MM.1S (cell line): ENCODE measurements around the gene TPCN2.
"Not testable (repeated sequence)": the region's sequence is repeated elsewhere in the genome, so short reads cannot be mapped to it uniquely, and the experiment has no call there.

Source experiments
- DNase-seq: peaks from one replicate; pipeline ENCODE4 v3.0.0-alpha.2; 2015
- H2AFZ ChIP-seq: fragments of 300-600 bp; sonication (generic); 2 replicates; pipeline ENCODE4 v1.6.0; 2016; ENCODE audit warnings: antibody characterized with exemption, low read length
- H3F3A ChIP-seq: fragments of 300-600 bp; sonication (generic); 2 replicates; pipeline ENCODE4 v1.6.1; 2016; ENCODE audit warnings: mild to moderate bottlenecking, antibody characterized with exemption, low read length, moderate library complexity, mixed read lengths; ENCODE audit not compliant: insufficient read depth
- H3K27ac ChIP-seq: fragments of 300-600 bp; sonication (generic); 2 replicates; pipeline ENCODE4 v1.5.1; 2016; ENCODE audit warnings: mild to moderate bottlenecking, low read length
- H3K27me3 ChIP-seq: fragments of 300-600 bp; sonication (generic); replicated peaks from 2 replicates; pipeline ENCODE4 v1.6.0; 2016; ENCODE audit warnings: low read length; ENCODE audit not compliant: insufficient read depth
- H3K36me3 ChIP-seq: fragments of 300-600 bp; sonication (generic); replicated peaks from 2 replicates; pipeline ENCODE4 v1.6.1; 2016; ENCODE audit warnings: mild to moderate bottlenecking, low read length, mixed read lengths; ENCODE audit not compliant: insufficient read depth
- H3K4me1 ChIP-seq: fragments of 300-600 bp; sonication (generic); 2 replicates; pipeline ENCODE4 v1.6.1; 2016; ENCODE audit warnings: low read length, mixed read lengths
- H3K4me2 ChIP-seq: fragments of 300-600 bp; sonication (generic); 2 replicates; pipeline ENCODE4 v1.6.0; 2016; ENCODE audit warnings: low read depth, low read length
- H3K4me3 ChIP-seq: fragments of 300-600 bp; sonication (generic); 2 replicates; pipeline ENCODE4 v1.5.1; 2016; ENCODE audit warnings: low read length, mixed read lengths
- H3K79me2 ChIP-seq: fragments of 300-600 bp; sonication (generic); 2 replicates; pipeline ENCODE4 v1.6.1; 2016; ENCODE audit warnings: mixed run types, low read length, mixed read lengths
- H3K9ac ChIP-seq: fragments of 300-600 bp; sonication (generic); 2 replicates; pipeline ENCODE4 v1.6.1; 2016; ENCODE audit warnings: low read length, mixed read lengths
- H3K9me2 ChIP-seq: fragments of 300-600 bp; sonication (generic); replicated peaks from 2 replicates; pipeline ENCODE4 v1.6.1; 2016; ENCODE audit warnings: mild to moderate bottlenecking, low read length, mixed read lengths; ENCODE audit not compliant: insufficient read depth
- H3K9me3 ChIP-seq: fragments of 300-600 bp; sonication (generic); replicated peaks from 2 replicates; pipeline ENCODE4 v1.6.1; 2016; ENCODE audit warnings: mild to moderate bottlenecking, low read length, mixed read lengths; ENCODE audit not compliant: insufficient read depth
- H4K20me1 ChIP-seq: fragments of 300-600 bp; sonication (generic); 2 replicates; pipeline ENCODE4 v1.6.1; 2016; ENCODE audit warnings: mild to moderate bottlenecking, low read length, moderate library complexity, mixed read lengths; ENCODE audit not compliant: insufficient read depth
- EZH2 ChIP-seq: fragments of 300-600 bp; sonication (generic); optimal IDR thresholded peaks from 2 replicates; pipeline ENCODE3; 2017; ENCODE audit warnings: low read depth, mild to moderate bottlenecking, antibody characterized with exemption, low read length, mixed read lengths
- EZH2phosphoT487 ChIP-seq: fragments of 300-600 bp; sonication (generic); IDR thresholded peaks from 2 replicates; pipeline ENCODE4 v1.6.1; 2018; ENCODE audit warnings: antibody characterized with exemption, low read length
- TF ChIP-seq, protein P1 (sequence below): fragments of 300-600 bp; sonication (generic); IDR thresholded peaks from 2 replicates; pipeline ENCODE4 v1.5.1; 2016; ENCODE audit warnings: antibody characterized with exemption, low read length, mixed read lengths

Gene TPCN2

DNA sequence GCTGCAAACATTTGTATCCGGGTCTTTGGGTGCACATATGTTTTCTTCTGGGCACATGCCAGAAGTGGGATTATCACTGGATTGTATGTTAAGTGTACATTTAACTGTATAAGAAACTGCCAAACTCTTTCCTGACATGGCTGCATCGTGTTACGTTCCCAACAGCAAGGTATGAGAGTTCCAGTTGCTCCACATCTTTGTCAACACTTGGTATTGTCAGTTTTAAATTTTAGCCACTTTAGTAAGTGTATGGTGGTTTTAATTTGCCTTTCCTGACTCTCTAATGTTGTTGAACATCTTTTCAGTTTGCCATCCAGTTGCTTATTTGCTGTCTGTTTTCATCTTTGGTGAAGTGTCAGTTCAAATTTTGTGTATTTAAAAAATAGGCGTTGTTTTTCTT, 84.5 kb downstream of the TPCN2 start:
- TF ChIP-seq EZH2, result no peak
- no peak for TF ChIP-seq EZH2phosphoT487
- TF ChIP-seq, protein P1, sequence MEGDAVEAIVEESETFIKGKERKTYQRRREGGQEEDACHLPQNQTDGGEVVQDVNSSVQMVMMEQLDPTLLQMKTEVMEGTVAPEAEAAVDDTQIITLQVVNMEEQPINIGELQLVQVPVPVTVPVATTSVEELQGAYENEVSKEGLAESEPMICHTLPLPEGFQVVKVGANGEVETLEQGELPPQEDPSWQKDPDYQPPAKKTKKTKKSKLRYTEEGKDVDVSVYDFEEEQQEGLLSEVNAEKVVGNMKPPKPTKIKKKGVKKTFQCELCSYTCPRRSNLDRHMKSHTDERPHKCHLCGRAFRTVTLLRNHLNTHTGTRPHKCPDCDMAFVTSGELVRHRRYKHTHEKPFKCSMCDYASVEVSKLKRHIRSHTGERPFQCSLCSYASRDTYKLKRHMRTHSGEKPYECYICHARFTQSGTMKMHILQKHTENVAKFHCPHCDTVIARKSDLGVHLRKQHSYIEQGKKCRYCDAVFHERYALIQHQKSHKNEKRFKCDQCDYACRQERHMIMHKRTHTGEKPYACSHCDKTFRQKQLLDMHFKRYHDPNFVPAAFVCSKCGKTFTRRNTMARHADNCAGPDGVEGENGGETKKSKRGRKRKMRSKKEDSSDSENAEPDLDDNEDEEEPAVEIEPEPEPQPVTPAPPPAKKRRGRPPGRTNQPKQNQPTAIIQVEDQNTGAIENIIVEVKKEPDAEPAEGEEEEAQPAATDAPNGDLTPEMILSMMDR, result no peak
- Histone ChIP-seq H3K4me2 (no peak overlapping the region), H3F3A (no peaks in the 10 kb centered on the region), H3K9me3 (no peaks in the 10 kb centered on the region), H3K9ac (no peak overlapping the region), H3K9me2 (no peaks in the 10 kb centered on the region), H3K4me3 (no peak overlapping the region), H3K36me3 (no peaks in the 10 kb centered on the region), H3K4me1 (no peaks in the 10 kb centered on the region), H3K27ac (no peak overlapping the region), H4K20me1 (no peaks in the 10 kb centered on the region), H3K27me3 (peaks cover 25% of the 10 kb centered on the region), H3K79me2 (no peaks in the 10 kb centered on the region), H2AFZ (no peak overlapping the region)
- DNase-seq, result no peak

DNA sequence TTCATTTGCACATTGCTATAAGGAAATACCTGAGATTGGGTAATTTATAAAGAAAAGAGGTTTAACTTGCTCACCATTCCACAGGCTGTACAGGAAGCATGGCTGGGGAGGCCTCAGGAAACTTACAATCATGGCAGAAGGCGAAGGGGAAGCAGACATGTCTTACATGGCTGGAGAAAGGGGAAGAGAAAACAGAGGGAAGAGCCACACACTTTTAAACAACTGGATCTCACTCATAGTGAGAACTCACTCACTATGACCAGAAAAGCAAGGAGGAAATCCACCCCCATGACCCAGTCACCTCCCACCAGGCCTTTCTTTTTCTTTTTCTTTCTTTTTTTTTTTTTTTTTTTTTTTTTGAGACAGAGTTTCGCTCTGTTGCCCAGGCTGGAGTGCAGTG, 85.5 kb downstream of the TPCN2 start:
- H3K4me3 ChIP-seq, DNase-seq, H3K4me1 ChIP-seq, H3K36me3 ChIP-seq, H3F3A ChIP-seq, H3K79me2 ChIP-seq, H3K4me2 ChIP-seq, H4K20me1 ChIP-seq, H3K9me3 ChIP-seq, H3K27ac ChIP-seq, H3K9me2 ChIP-seq, H2AFZ ChIP-seq, H3K9ac ChIP-seq: not testable (repeated sequence)
- peaks cover 20% of the 10 kb centered on the region for H3K27me3 ChIP-seq

DNA sequence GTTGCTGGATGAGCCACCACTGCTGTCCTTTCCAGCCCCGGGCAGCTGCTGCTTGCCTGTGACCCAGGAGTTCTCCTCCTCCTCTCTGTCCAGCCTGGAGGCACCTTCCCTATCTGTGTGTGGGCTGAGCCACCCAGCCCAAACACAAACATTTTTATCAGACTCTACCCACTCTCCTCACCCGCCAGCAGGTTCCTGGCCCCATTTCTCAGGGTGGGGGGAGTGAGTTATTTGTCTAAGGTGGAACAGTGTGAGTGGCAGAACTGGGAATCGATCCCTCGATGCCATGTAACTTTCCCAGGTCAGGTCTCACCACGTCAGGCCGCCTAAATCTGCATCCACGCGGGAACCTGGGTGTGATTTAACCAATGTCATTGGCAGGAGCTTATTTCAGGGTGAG, 86.2 kb downstream of the TPCN2 start:
- TF ChIP-seq, protein P1, result no peak
- no peak for TF ChIP-seq EZH2phosphoT487
- H3K27ac ChIP-seq, result no peak overlapping the region
- no peaks in the 10 kb centered on the region for H3K79me2 ChIP-seq
- no peak overlapping the region for H3K4me3 ChIP-seq
- no peaks in the 10 kb centered on the region for H3F3A ChIP-seq
- H3K36me3 ChIP-seq, result no peaks in the 10 kb centered on the region
- no peak for DNase-seq
- no peaks in the 10 kb centered on the region for H4K20me1 ChIP-seq
- H3K9me2 ChIP-seq, result no peaks in the 10 kb centered on the region
- H3K27me3 ChIP-seq, result peaks cover 13% of the 10 kb centered on the region; the same call in 1 of the 2 replicates
- H3K9me3 ChIP-seq, result no peaks in the 10 kb centered on the region
- no peak overlapping the region for H2AFZ ChIP-seq
- no peak overlapping the region for H3K4me2 ChIP-seq
- no peaks in the 10 kb centered on the region for H3K4me1 ChIP-seq
- no peak overlapping the region for H3K9ac ChIP-seq

DNA sequence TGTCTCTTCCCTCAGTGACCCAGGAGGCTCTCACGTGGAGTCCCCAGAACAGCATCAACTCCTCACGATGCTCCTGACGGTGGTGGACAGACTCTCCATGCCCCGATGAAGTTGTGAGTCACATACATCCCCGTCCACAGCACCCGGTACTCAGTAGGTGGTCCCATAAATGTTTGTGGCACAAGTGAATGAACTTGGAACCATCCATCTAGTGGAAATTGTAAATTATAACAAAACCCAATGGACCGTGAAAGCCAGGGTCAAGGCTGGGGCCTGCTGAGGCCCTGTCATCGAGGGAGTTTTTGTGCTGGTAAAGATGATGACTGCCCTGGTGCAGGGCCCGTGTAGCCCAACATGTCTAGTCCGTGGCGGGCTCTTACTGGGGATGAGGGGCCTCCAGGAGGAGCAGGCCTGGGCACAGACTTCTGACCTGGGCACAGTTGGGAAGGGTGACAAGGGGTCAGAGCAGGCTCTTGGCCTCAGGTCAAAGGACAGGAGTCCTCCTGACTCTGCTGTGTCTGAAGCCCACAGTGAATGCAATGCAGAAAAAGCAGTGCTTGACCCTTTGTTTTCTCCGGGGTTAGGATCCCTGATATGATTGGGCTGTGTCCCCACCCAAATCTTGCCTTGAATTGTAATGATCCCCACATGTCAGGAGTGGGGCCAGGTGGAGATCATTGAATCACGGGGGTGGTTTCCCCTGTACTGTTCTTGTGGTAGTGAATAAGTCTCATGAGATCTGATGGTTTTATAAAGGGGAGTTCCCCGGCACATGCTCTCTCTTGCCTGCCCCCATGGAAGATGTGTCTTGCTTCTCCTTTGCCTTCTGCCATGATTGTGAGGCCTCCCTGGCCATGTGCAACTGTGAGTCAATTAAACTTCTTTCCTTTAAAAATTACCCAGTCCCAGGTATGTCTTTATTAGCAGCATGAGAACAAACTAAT, 87.0 kb downstream of the TPCN2 start:
- no peak for DNase-seq
- Histone ChIP-seq H3K79me2 (no peaks in the 10 kb centered on the region), H3K9me3 (no peaks in the 10 kb centered on the region), H3K4me1 (no peaks in the 10 kb centered on the region), H4K20me1 (no peaks in the 10 kb centered on the region), H3K27ac (no peak overlapping the region), H3K36me3 (no peaks in the 10 kb centered on the region), H2AFZ (no peak overlapping the region), H3K4me2 (no peak overlapping the region), H3F3A (no peaks in the 10 kb centered on the region), H3K9ac (no peak overlapping the region), H3K9me2 (no peaks in the 10 kb centered on the region), H3K27me3 (peaks cover 13% of the 10 kb centered on the region; the same call in 1 of the 2 replicates), H3K4me3 (no peak overlapping the region)
- TF ChIP-seq EZH2, result no peak
- TF ChIP-seq, protein P1, result no peak
- no peak for TF ChIP-seq EZH2phosphoT487
